GM18499 (cell line): ENCODE data around the gene TRPV6.

Source experiments
- ATAC-seq: cut with Tn5 transposase; IDR thresholded peaks from one replicate; pipeline ENCODE4 v1.9.1; 2021; ENCODE audit warnings: moderate number of reproducible peaks; ENCODE audit not compliant: insufficient read depth, unreplicated experiment

TRPV6 gene

DNA sequence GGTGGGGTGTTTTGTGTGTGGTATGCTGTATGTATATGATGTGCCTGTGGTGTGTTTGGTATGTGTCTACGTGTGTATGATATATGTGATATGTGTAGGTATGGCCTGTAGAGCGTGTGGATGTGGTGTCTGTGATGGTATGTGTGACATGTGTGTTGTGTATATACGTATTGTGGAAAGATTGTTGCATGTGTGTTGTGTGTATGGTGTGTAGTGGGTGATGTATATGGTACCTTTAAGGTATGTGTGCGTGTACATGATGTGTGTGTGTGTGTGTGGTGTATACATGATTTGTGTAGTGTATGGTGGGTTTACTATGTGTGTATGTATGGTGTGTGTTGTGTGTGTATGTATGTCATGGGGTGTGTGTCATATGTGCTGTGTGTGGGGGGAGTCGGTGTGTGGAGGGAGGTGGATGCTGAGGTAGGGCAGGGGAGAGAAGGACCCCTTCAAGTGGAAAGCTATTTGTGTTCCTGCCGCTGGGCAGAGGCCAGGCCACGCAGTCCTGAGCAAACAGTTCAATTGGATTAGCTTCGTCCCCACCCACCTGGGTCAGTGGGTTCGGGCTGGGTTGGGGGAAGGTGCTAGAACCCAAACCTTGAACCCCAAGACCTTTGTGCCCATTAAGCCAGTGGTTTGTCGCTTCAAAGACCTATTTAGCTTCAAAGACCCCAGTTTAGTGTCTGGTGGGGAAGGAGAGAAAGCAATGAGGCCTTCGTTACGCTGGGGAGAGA, 1.9 kb upstream of the TRPV6 start:
- ATAC-seq = no peak

DNA sequence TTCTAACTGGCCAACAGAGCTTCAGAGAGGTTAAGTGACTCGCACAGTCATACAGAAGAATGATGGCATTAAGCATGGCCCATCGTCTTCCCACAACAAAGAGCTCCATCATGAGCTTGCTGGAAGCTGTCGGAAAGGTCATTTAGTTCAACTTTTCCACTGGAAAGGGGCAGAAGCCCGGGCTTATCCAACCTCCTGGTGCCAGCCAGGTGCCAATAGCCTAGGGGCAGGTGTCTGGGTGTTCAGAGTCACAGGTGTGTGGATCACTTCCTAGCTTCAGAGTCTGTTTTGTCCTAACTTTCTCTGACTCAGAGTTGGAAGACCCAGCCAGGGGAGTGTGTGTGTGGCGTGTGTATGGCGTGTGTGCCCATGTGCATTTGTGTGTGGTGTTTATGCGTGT, 1.3 kb upstream of the TRPV6 start:
- no peak for ATAC-seq

DNA sequence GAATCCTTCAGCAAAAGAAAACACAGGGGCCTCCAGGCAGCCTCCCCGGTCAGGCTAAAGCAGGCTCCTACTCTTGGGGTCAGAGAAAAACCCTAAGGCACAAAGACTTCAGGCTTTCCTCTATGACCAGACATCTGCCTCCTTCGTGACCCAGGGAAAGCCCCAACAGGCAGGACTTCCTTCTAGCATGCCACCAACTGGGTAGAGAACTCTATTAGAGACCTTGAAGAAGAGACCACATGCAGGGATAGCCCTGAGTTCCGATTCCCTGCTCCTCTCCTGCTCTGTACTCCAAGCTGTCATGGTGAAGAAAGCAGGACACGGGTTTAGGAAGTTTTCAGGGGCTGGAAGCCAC, 1.3 kb downstream of the TRPV6 start:
- ATAC-seq = no peak

DNA sequence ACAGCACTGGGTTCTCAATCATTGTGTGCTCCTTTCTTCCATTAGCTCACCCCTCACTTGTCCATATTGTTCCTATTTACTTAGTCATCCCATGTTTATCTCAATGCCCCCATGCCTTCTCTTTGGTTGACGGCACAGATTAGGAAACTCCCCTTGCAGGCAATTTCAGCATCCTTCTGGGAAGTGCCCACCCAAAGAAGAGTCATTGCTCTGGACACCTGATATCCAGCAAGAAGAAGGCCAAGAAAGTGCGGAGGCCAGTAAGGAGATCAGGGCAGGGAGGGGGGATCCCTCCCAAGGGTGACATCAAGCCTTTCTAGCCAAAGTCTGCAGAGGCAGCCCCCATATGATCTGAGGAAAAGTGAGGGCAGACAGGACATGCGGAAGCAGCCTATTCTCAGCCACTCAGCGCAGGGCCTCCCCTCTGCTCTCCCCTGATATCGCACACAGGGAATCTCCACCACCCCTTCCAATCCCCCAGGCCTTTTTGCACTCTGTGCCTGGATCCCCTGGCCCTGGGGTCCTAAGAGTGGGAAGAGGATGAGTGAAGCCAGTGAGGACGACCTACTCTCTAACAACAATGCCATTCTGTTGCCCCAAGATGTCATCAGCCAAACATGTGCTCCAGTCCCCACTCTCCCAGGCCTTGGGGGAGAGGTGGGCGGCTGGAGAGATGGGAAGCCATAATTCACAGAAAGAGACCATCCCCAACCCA, 1.8 kb downstream of the TRPV6 start:
- no peak for ATAC-seq

DNA sequence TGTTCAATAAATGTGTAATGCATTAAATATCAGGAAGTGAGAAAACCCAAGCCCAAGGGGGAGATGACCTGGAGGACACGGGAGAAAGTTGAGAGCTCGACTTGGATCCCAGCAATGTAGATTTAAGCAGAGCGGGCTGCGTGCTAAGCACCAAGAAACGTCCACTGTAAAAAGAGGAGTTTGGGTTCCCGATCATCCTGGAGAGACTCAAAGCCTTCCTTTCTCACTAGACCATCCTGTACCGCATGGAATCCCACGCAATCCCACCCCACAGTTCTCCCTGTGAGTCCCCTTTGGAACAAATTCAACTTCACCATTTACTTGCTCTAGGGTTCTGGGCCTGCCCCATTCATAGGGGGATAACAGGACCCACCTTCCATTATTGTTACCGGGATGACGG, 2.4 kb downstream of the TRPV6 start:
- ATAC-seq = no peak

DNA sequence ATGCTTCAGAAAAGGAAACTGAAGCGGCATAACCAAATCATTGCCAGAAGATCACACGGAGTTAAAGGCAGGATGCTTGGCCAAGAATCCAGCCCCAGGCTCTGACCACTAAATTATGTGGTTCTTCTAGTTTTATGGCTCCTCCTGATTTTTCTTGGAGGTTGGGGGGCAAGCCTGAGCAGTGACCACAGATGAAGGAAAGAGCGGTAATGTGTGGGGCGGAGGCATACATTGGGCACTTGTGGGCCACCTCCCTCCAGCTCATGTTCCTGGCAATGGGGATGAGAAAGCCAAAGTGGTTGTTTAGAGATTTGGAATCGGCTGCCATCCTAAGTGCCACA, 3.2 kb downstream of the TRPV6 start:
- ATAC-seq = no peak

DNA sequence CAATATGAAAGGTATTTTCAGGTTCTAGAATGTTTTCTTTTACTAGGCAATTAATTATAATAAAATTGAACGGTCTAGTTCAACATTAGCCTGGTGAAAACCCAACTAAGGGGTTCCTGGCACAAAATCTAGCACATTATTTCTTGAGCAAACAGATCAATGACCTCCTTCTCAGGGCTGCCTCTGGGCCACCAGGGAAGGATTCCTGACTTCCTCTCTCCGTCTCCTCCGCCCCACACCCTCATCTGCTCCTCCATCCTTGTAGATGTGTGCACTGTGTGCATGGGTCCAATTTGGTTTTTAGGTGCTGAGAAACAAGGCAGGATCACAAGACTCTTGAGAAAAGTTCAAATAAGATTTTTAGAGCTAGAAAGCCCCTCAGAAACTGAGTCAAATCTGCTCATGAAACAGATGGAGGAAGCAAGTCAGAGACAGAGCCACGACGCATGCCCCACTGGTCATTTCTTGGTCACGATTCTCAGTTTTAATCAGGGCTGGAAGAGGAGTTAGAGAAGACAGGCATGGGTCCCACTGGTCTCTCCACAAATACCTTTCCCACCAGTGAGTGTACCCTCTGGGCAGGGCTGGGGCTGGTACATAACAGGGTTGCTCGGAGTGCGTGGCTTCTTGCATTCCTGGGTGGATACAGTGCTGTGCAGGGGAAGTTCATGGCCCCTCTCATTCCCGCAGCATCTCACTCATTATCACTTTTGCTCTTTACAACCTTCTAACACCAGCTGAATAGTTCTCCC, 3.8 kb downstream of the TRPV6 start:
- no peak for ATAC-seq

DNA sequence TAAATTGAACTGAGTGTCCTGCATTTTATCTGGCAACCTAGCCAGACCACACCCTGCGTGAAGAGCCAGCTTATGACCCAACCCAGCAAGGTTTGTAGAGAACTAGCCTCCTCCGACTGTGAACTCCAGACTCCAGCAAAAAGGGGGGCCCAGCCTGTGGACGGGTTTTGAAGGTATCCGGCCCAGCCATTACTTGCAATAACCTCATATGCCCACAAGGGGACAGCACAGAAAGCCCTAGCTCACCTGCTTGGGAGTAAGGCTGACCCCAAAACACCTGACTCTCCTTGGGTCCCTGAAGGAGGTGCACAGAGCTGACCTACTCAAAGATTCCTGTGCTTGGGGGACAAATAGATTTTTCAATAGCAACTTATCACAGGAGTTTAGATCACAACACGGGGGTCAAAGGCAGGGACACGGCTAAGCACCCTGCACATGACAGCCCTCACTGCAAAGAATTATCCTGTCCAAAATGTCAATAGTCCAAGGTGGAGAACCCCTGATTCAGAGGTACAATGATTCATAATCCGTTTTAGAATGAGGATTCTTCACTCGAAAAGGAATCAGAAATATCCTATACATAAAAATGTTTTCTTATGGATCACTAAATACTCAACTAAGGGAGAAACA, 4.6 kb downstream of the TRPV6 start:
- ATAC-seq = peak; percentile 65

DNA sequence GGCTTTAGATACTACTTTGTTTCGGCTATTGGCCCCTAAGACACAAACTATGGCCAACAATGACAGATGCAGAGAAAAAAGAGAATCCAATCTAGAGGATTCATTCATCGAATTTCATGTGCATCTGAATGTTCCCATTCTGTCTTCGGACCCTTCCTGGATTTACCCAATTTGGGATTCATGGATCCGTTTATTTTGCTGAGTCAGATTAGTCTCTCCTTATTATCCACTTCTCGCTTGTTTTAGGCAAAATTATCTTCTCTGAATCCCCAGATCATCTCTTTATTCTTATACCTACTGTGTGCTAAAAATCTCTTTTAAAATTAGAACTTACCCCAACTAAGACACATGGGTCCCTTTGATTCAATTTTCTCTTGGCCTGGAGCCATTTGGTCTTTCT, 6.5 kb downstream of the TRPV6 start:
- no peak for ATAC-seq

DNA sequence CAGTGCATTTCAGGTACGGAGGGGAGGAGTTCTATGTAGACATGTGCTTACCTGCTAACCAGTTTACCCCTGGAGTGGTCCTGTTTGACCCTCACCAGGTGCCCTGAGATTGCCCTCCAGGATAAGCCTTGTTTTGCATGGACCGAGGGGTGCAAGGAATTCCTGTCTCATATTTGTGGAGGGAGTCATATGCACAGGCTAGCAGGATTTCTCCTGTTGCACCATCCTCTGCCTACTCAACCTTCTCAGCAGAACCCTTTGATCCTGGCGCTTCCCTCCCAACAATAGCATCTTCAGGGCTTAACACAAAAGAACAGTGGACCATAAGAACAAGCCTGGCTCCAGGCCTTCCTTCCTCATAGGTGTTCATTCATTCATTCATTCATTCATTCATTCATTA, 7.2 kb downstream of the TRPV6 start:
- no peak for ATAC-seq

DNA sequence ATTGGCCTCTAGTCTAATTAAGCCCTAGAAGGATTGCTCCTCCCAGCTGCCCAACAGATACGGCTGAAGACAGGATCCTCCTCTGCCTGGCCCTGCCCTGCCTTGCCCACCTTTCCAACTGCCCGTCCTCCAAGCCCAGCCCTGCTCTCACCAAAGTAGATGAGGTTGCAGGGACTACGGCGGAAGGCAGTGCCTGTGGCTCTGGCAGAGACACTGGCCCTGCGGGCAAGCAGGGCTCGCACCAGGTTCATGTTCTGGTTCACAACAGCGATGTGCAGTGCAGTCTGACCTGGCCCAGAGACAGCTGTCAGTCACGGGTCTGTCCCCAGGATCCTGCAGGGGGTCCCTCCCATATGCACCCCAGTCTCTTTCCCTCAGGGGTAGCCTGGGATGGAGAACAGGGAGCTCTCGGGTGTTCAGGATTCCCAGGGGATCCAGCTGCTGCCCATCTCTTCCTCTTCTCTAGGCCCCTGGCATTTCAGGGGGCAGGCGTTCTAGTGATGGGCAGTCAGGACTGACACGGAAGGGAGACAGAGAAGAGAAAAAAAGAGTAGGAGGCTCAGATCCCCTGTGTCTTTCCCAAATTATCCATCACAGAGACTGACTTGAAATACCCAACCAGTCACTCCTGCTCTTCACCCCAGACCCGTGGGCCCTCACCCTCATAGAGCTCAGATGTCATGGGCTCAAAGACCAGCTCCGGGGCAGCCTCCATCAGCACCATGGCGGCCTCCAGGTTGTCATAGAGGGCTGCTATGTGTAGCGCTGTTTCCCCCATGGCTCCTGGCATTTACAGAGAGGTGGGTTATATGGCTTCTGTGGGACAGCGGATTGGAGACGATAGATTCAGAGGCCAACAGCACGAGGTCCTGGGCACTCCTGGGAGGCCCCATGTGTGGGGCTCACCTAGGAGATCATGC, 8.3 kb downstream of the TRPV6 start:
- ATAC-seq = no peak

DNA sequence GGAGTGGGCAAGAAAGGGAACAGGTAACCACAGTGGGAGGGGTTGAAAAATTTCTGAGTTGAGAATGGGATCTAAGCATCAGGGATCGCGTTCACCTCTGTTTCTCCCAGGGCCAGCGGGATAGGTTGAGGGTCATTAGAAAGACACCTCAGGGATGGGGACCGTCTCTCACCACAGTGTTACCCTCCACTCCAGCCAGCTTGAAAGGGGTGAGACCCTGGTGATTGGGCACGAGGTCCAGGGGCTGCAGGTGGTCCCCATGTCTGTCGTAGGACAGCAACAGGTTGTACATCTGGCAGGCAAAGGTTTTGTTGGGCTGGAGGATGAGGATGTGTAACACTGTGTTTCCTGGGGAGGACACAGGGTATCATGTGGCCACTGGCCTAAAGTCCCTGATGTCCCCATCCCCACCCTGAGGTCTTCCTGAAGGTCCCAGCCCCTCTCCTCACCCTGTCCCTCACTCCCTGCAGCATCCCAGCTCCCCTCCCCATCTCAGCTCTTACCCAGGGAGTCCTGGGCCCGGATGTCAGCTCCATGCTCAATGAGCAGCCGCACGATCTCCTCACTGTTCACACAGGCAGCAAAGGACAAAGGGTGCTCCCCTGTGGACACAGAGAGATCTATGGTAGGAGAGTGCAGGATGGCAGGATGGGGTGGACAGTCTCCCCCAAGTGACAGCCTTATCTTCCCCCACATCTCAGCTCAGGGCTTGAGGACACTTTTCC, 9.1 kb downstream of the TRPV6 start:
- ATAC-seq = no peak

DNA sequence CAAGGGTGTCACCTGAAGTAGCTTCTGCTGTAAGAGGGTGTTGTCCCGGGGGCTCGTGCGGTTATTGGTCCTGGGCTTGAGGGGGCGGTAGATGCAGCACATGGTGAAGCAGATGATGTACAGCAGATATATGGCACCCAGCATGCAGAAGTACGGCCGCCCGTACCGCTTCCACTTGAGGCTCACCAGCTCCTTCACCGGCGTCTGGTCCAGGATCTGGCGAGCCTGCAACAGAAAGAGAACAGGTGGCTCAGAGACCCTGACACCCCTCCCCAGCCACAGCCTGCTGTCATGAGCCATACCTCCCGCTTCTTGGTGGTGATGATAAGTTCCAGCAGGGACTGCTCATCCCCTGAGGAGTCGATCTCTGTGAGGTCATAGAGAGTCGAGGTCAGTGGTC, 10.1 kb downstream of the TRPV6 start:
- ATAC-seq = no peak

DNA sequence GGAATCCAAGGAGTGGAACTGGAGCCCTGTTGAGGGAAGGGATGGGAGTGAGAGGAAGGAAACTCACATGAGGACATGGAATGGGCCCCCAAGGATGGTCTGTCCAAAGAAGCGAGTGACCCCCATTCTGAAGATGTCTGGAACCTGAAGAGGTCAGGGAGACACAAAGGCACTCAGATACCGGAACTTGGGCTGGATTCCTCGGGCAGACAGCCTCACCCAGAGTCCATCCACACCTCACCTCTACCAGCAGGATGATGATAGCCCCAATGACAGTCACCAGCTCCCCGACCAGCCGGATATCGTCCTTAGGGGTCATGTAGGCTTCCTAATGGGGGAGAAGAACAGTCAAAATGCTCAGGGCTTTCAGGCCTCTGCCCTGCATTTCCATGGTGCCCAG, 10.7 kb downstream of the TRPV6 start:
- ATAC-seq = no peak

DNA sequence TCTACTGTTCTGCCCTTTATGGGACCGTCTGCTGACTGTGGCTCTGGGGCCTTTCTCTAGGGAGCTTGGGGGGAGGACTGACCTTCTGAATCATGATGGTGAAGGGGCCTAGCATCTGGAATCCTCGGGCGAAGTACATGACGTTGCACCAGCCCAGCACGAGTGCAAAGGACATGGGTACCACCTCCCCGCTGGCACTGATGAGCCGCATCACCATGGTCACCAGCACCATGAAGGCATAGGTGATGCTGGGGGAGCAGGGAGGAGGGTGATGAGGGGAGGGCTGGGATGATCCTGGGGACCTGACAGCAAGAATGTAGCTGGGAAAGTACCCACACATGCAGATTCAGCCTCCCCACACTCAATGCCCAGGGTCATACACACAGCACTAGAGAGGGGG, 11.1 kb downstream of the TRPV6 start:
- ATAC-seq = no peak

DNA sequence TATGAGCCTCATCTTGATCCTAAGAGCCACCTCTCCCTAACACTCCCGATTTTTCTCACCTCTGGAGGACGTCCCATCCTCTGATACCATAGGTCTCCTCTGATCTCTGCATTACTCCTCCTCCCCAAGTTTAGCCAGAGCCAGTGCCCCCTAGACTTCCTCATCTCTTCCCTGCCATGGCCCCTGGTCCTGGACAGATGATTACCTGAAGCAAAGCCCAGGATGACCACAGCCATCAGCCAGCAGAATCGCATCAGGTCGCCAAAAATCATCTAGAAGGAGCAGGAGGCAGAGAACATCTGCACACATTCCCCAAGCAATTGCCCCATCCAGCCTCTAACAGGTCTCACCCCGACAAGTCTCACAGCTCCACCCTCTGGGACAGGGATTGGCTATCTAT, 11.7 kb downstream of the TRPV6 start:
- no peak for ATAC-seq

DNA sequence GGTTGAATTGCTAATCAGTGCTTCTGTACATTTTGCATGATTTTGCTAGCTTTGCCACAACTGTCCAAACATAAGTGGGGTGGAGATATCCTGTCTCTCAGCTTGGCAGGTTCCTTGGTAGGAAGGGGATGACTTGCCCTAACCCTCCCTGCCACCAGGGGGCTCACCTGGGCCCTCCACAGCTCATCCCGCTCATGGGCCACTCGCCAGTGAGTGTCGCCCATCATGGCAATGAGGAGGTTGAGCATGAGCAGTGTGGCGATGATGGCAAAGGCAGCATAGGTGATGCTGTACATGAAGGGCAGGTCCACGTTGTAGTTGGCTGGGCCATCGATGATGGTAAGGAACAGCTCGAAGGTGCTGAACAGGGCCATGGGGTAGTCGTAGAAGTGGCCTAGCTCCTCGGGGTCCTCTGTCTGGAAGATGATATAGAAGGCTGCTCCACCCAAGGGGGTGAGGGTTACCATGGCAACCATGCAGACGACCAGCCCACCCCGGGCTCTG, 12.2 kb downstream of the TRPV6 start:
- ATAC-seq = no peak

DNA sequence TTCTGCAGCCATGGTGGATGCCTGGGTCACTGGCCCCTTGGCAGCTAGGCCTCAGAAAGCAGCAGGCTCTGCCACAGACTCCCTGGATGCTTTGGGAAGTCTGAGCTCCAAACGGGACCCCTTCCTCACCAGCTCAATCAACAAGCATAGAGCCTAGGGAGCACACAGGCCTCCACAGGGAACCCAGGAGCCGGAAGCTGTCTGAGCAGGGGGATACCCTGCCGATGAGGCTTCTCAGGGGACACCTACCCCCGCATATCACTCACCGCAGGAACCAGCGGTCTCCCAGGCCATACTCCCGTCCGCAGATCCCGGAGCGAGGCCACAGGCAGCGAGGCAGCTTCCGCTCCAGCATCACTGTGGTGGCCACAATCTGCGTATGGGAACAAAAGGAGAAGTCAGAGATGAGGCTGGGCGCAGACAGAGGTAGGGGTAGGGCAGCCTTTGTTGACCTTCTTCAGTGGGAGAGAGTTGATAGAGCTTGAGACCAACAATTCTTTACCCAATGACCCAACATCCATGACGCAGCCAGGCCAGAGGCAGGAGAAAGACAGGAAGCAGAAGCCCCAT, 13.4 kb downstream of the TRPV6 start:
- no peak for ATAC-seq
